Nephron progenitor cell (in vitro differentiated cells): ENCODE measurements around the gene PLPP7.

Experiments used
- DNase-seq: peaks from one replicate; pipeline ENCODE4 v3.0.0; 2021
- H3K27ac Mint-ChIP-seq: 2 replicates; pipeline ENCODE4 v1.8.0; 2021; ENCODE audit warnings: mild to moderate bottlenecking, moderate library complexity, mixed read lengths
- H3K27me3 Mint-ChIP-seq: 2 replicates; pipeline ENCODE4 v1.8.0; 2021; ENCODE audit warnings: mild to moderate bottlenecking, low read depth, mixed read lengths; ENCODE audit not compliant: poor library complexity
- H3K36me3 Mint-ChIP-seq: 2 replicates; pipeline ENCODE4 v1.8.0; 2021; ENCODE audit warnings: low read depth, mixed read lengths
- H3K4me1 Mint-ChIP-seq: 2 replicates; pipeline ENCODE4 v1.8.0; 2021; ENCODE audit warnings: mixed read lengths
- H3K4me3 Mint-ChIP-seq: 2 replicates; pipeline ENCODE4 v1.8.0; 2021; ENCODE audit warnings: mild to moderate bottlenecking, moderate library complexity, mixed read lengths
- H3K9me3 Mint-ChIP-seq: 2 replicates; pipeline ENCODE4 v1.8.0; 2021; ENCODE audit warnings: mild to moderate bottlenecking, moderate library complexity, mixed read lengths
- CTCF ChIP-seq: fragments of 200-600 bp; sonication (generic); IDR thresholded peaks from 2 replicates; pipeline ENCODE4 v1.5.0; 2021; ENCODE audit warnings: antibody characterized with exemption

PLPP7 gene

DNA sequence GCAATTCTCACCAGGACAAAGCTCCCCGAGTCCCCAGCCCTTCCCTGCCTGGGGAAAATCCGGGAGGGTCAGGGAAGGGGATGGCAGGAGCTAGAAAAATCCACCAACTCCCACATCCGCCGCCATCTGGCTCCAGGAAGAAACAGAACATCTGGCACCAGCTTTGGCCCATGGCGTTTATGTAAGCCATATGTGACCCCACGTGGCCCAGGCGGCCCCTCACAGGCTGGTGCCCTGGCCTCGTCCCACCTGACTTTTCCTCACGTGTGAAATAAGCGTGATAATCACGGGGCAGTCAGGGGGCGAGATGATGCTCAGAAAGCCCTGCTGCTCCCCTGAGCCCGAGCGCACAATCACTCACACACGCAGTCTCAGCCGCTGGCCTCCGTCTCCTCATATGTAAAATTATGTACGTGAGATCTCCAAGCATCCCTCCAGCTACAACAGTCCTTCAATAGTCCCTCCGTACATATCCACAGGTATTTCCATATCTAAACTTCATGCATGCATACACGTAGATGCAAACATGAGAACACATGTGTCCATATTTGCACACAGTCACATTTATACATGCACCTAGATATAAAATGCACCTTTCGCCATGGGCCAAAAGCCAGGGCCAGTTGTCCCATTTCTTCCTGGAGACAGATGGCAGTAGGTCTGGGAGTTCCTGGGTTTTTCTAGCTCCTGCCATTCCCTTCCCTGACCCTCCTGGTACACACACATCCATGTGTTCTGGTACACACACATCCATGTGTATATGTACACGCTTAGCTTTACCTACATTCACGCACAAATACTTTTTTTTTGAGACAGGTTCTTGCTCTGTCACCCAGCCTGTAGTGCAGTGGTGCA, 28.9 kb downstream of the PLPP7 start:
- Mint-ChIP-seq H3K4me3 (no peak overlapping the region), H3K27me3 (peaks cover 8% of the 10 kb centered on the region), H3K27ac (no peak overlapping the region), H3K36me3 (no peaks in the 10 kb centered on the region), H3K4me1 (no peaks in the 10 kb centered on the region), H3K9me3 (peaks cover 5% of the 10 kb centered on the region)
- DNase-seq = no peak
- TF ChIP-seq CTCF = no peak

GRCh38 chr9:131319486-131319885, 30.0 kb downstream of the PLPP7 start:
- Mint-ChIP-seq H3K9me3 (peaks cover 5% of the 10 kb centered on the region), H3K27ac (no peak overlapping the region), H3K27me3 (peaks cover 11% of the 10 kb centered on the region), H3K4me1 (no peaks in the 10 kb centered on the region), H3K4me3 (no peak overlapping the region), H3K36me3 (no peaks in the 10 kb centered on the region)
- no peak for TF ChIP-seq CTCF
- DNase-seq = no peak

DNA sequence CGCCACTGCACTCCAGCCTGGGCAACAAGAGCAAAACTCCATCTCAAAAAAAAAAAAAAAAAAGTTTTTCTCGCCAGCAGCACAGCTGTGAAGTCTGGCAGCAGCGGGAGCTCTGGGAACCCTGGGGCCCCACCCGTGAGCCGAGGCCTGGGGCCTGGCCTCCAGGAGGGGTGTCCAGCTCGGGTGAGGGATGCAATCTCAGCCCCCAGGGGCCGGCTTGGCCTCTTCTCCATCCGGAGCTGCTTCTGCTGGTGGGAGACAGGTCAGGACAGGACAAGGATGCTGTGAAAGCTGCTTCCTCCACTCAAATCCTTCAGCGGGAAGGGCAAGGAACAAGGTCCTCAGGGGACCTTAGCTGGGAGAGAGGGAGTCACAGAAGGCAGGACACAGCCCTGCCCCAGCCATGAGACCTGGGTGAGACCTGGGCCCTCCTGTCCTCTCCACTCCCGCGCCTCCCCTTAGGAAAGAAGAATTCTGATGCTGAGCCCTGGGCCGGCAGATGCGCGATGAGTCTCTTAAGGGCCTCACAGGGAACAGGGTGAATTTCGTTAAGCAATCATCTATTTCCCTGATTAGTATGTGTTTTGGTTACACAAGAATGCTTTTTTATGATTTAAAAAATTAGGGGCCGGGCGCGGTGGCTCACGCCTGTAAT, 30.6 kb downstream of the PLPP7 start:
- TF ChIP-seq CTCF = no peak
- no peak overlapping the region for H3K4me3 Mint-ChIP-seq
- no peaks in the 10 kb centered on the region for H3K36me3 Mint-ChIP-seq
- no peak overlapping the region for H3K27ac Mint-ChIP-seq
- DNase-seq = no peak
- no peaks in the 10 kb centered on the region for H3K4me1 Mint-ChIP-seq
- H3K27me3 Mint-ChIP-seq = peaks cover 16% of the 10 kb centered on the region
- H3K9me3 Mint-ChIP-seq = peaks cover 5% of the 10 kb centered on the region

GRCh38 chr9:131323629-131324028, 34.1 kb downstream of the PLPP7 start:
- H3K4me3 Mint-ChIP-seq = no peak overlapping the region

GRCh38 chr9:131324736-131325679, 35.5 kb downstream of the PLPP7 start:
- no peak for DNase-seq
- H3K36me3 Mint-ChIP-seq = no peaks in the 10 kb centered on the region
- no peak for TF ChIP-seq CTCF
- no peak overlapping the region for H3K4me3 Mint-ChIP-seq
- peaks cover 19% of the 10 kb centered on the region for H3K4me1 Mint-ChIP-seq
- H3K9me3 Mint-ChIP-seq = peaks cover 4% of the 10 kb centered on the region
- H3K27ac Mint-ChIP-seq = no peak overlapping the region
- peaks cover 26% of the 10 kb centered on the region for H3K27me3 Mint-ChIP-seq

More at GRCh38 chr9:131323629-131324028, 34.1 kb downstream of the PLPP7 start:
- Mint-ChIP-seq H3K27ac (no peak overlapping the region), H3K36me3 (no peaks in the 10 kb centered on the region), H3K9me3 (no peaks in the 10 kb centered on the region), H3K4me1 (peaks cover 6% of the 10 kb centered on the region), H3K27me3 (peaks cover 17% of the 10 kb centered on the region)
- DNase-seq = no peak
- TF ChIP-seq CTCF = no peak
